Astrocyte (in vitro differentiated cells and primary cell): ENCODE measurements around the gene ITIH2.

Source experiments
- EZH2 ChIP-seq: IDR thresholded peaks from 2 replicates; pipeline ENCODE4 v1.6.1; 2012; ENCODE audit warnings: mild to moderate bottlenecking, low read length, inconsistent platforms; ENCODE audit not compliant: insufficient read depth
- TF ChIP-seq, protein P1 (sequence below): IDR thresholded peaks from 2 replicates; pipeline ENCODE4 v1.5.1; 2011; ENCODE audit warnings: low read depth, mild to moderate bottlenecking, inconsistent platforms, low read length, moderate library complexity; ENCODE audit not compliant: insufficient read depth

DNA sequence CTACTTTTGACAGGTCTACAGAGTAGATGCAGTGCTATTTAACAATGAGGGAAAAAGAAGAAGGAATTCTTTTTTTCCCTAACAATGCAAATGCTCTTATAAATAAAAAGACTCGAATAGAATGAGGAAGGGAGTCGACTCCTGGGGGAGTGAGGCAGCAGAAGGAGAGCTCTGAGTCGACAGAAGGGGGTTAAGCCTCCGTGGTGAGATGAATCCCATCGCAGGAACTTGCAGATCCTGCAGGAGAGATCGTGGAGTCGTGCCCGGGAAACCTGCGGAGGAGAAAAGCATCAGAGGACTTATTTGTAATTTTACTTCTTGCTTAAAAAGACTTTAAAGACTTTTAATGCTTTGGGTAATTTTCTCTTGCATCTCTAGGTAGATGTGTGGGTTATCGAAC lies 17.4 kb downstream of the ITIH2 start:
- TF ChIP-seq, protein P1, sequence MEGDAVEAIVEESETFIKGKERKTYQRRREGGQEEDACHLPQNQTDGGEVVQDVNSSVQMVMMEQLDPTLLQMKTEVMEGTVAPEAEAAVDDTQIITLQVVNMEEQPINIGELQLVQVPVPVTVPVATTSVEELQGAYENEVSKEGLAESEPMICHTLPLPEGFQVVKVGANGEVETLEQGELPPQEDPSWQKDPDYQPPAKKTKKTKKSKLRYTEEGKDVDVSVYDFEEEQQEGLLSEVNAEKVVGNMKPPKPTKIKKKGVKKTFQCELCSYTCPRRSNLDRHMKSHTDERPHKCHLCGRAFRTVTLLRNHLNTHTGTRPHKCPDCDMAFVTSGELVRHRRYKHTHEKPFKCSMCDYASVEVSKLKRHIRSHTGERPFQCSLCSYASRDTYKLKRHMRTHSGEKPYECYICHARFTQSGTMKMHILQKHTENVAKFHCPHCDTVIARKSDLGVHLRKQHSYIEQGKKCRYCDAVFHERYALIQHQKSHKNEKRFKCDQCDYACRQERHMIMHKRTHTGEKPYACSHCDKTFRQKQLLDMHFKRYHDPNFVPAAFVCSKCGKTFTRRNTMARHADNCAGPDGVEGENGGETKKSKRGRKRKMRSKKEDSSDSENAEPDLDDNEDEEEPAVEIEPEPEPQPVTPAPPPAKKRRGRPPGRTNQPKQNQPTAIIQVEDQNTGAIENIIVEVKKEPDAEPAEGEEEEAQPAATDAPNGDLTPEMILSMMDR: no peak
- TF ChIP-seq EZH2: no peak
